RPMI8226 (cell line): ENCODE measurements around the gene ASCL2.

Experiments used
- DNase-seq: peaks from one replicate; pipeline ENCODE4 v3.0.0-alpha.2; 2015

Gene ASCL2

GRCh38 chr11:2270322-2271076 is at the start of gene ASCL2:
TSS of gene ASCL2 (minus strand) at chr11:2270588. CDS start at chr11:2270332, 256 bp downstream.
- DNase-seq, result no peak

- DNase-seq, result no peak
Measured at GRCh38 chr11:2319791-2320472, 49.5 kb upstream of the ASCL2 start.

GRCh38 chr11:2318707-2319106 is 48.3 kb upstream of the ASCL2 start:
- no peak for DNase-seq

- DNase-seq, result no peak
Measured at GRCh38 chr11:2318123-2318522, 47.7 kb upstream of the ASCL2 start.

- no peak for DNase-seq
Measured at GRCh38 chr11:2317354-2318050, 47.1 kb upstream of the ASCL2 start.

- DNase-seq, result no peak
Measured at GRCh38 chr11:2316963-2317244, 46.5 kb upstream of the ASCL2 start.

GRCh38 chr11:2316169-2316962 is 46.0 kb upstream of the ASCL2 start:
- DNase-seq, result no peak

- DNase-seq, result no peak
Measured at GRCh38 chr11:2315395-2316168, 45.2 kb upstream of the ASCL2 start.

GRCh38 chr11:2314525-2315394 is 44.4 kb upstream of the ASCL2 start:
- no peak for DNase-seq

GRCh38 chr11:2314136-2314524 is 43.7 kb upstream of the ASCL2 start:
- DNase-seq, result no peak

- no peak for DNase-seq
Measured at GRCh38 chr11:2313051-2313951, 42.9 kb upstream of the ASCL2 start.

- DNase-seq, result no peak
Measured at GRCh38 chr11:2312232-2313042, 42.0 kb upstream of the ASCL2 start.

- no peak for DNase-seq
Measured at GRCh38 chr11:2311353-2312133, 41.2 kb upstream of the ASCL2 start.

- no peak for DNase-seq
Measured at GRCh38 chr11:2310786-2311352, 40.5 kb upstream of the ASCL2 start.

GRCh38 chr11:2310073-2310785 is 39.8 kb upstream of the ASCL2 start:
- DNase-seq, result no peak

GRCh38 chr11:2309251-2310072 is 39.1 kb upstream of the ASCL2 start:
- DNase-seq, result no peak

- DNase-seq, result no peak
Measured at GRCh38 chr11:2308713-2309112, 38.3 kb upstream of the ASCL2 start.
